GM23248 (cell line): Measurements from ENCODE around the gene FFAR2.

ENCODE experiments used
- EZH2 ChIP-seq: fragments of 200-600 bp; sonication (generic); IDR thresholded peaks from 2 replicates; pipeline ENCODE4 v1.6.1; 2018; ENCODE audit warnings: antibody characterized with exemption, mild to moderate bottlenecking; ENCODE audit not compliant: insufficient read depth, poor library complexity, severe bottlenecking
- EZH2phosphoT487 ChIP-seq: fragments of 200-600 bp; sonication (generic); IDR thresholded peaks from 2 replicates; pipeline ENCODE4 v1.6.1; 2018; ENCODE audit warnings: antibody characterized with exemption, moderate library complexity, mild to moderate bottlenecking, low read depth; ENCODE audit not compliant: insufficient read depth

- no peak for TF ChIP-seq EZH2
- TF ChIP-seq EZH2phosphoT487, result no peak
These were observed 47.9 kb upstream of the FFAR2 start for GRCh38 chr19:35399948-35400772.
